GM12891 (cell line): ENCODE measurements around the gene IQCF5.
"Not testable (repeated sequence)": the region's sequence is repeated elsewhere in the genome, so short reads cannot be mapped to it uniquely, and the experiment has no call there.

Experiments used
- DNase-seq: peaks from one replicate; pipeline ENCODE4 v3.0.0; 2011; ENCODE audit warnings: low spot score; ENCODE audit not compliant: insufficient read length
- FAIRE-seq: peaks from 2 replicates; lab custom pipeline; 2011; peaks lifted over from hg19 to GRCh38; lab: Jason Lieb, UNC
- PAX5 ChIP-seq: IDR thresholded peaks from 2 replicates; pipeline ENCODE4 v1.6.1; 2011; ENCODE audit warnings: low read length, moderate library complexity, mild to moderate bottlenecking; ENCODE audit not compliant: insufficient read depth, severe bottlenecking
- POLR2A ChIP-seq: IDR thresholded peaks from 2 replicates; pipeline ENCODE4 v1.6.1; 2011; ENCODE audit warnings: low read depth, low read length, control low read depth
- POLR2AphosphoS5 ChIP-seq: IDR thresholded peaks from 2 replicates; pipeline ENCODE4 v1.6.1; 2011; ENCODE audit warnings: low read depth, low read length, control low read depth
- POU2F2 ChIP-seq: IDR thresholded peaks from 2 replicates; pipeline ENCODE4 v1.6.1; 2011; ENCODE audit warnings: low read depth, mild to moderate bottlenecking, control low read depth, low read length, moderate library complexity
- SPI1 ChIP-seq: IDR thresholded peaks from 2 replicates; pipeline ENCODE4 v1.6.1; 2011; ENCODE audit warnings: low read depth, low read length, control low read depth
- TAF1 ChIP-seq: IDR thresholded peaks from 2 replicates; pipeline ENCODE4 v1.6.1; 2011; ENCODE audit warnings: low read depth, low read length, control low read depth

The IQCF5 gene

DNA sequence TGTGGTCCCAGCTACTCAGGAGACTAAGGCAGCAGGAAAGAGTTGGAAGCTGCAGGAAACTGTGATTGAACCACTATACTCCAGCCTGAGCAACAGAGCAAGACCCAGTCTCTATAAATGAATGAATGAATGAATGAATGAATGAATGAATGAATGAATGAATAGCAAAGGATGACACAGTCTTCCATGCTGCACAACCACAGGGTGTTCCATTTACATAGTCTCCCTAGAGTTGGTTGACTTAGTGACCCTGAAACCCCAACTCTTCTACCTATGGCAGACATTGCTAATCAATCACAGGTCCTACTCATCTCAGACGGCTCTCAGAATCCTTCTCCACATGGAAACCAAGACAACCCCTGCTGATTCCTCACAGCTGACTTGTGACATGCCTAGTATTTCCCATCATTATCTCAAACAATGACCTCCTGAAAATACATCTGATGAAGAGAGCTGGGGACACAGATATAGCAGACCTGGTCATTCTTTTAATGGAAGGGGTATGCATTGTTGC is 2.1 kb downstream of the IQCF5 start:
- no peak for TF ChIP-seq PAX5
- TF ChIP-seq TAF1 = no peak
- TF ChIP-seq POU2F2 = no peak
- no peak for TF ChIP-seq SPI1
- no peak for TF ChIP-seq POLR2A
- TF ChIP-seq POLR2AphosphoS5 = no peak
- DNase-seq (no peak), FAIRE-seq (no peak)

DNA sequence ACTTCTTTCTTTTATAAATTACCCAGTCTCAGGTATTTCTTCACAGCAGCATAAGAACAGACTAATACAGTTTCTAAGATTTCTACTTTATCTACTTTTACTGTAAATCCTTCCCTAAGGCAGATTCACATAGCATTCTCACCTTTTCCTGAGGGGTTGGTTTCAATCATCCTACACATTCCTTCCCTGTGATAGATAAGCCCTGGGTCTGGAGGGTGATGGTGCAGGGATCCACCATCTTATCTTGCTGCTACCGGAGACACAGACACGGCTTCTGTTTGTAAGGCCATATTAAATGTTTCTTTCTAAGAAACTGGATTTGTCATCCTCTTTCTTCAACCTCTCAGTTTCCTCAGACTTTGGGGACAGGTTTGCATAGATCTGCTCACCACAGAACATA is 6.1 kb downstream of the IQCF5 start:
- FAIRE-seq = no peak
- no peak for DNase-seq
- TF ChIP-seq POLR2A (no peak), SPI1 (no peak)

DNA sequence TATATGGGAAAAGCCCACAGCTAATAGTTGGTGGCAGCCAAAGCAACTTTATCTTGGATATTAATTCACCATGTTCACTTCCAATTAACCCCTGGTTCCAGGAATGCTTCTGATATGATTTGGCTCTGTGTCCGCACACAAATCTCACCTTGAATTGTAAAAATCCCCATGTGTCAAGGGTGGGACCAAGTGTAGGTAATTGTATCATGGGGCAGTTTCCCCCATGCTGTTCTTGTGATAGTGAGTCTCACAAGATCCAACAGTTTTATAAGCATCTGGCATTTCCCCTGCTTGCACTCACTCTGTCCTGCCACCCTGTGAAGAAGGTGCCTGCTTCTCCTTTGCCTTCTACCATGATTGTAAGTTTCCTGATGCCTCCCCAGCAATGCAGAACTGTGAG is 6.5 kb downstream of the IQCF5 start:
- not testable (repeated sequence) for FAIRE-seq, DNase-seq

DNA sequence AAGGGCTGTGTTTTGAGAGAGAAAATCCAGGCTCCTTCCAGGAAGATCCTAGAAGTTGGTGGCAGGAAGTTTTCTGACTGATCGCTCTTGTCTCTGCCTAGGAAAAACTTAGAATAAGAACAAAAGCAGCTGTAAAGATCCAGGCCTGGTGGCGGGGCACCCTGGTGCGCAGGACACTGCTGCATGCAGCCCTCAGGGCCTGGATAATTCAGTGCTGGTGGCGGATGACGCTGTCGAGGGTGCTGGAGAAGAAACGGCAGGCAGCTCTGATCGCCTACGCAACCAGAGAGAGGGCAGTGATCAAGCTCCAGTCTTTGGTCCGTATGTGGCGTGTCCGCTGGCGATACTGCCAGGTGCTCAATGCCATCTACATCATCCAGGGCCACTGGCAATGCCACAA is 12.5 kb downstream of the IQCF5 start:
- DNase-seq (no peak), FAIRE-seq (no peak)
- TF ChIP-seq PAX5 = no peak
- no peak for TF ChIP-seq POU2F2

DNA sequence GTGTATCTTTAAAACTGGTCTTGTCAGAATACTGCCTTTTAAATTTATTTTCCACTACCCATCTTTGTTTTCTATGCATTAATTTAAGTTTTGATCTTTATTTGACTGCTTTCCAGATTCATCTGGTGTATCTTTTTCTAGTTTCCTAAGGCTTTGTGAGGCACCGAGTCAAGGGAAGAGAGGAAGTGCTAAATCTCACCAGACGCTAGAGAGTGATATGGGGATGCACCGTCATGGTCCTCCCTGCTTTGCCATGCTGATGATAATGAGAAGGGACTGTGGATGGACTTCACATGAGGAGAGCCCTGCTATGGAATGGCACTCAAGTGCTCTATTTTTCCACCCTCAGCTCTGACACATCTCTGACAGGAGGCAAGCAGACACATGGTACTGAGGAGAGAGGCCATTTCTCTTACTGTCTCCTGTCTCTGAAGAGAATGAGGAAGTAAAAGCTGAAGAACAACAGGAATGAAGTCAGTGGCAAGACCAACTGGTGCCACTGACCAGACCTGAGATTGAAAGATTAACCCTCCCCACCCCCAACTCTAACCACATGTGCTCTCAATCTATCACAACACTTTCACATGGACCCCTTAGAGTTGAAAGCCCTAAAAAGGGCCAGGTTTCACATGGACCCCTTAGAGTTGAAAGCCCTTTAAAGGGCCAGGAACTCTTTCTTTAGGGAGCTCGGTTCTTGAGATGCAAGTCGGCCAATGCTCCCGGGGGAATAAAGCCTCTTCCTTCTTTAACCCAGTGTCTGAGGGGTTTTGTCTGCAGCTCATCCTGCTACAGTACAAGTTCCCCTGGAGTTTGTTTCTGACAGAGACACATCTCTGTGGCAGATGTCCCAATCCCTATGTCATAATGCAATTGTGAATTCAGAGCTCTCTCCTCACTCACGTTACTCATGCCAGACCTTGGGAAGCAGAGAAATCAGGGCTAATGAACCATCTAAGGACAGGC is 14.4 kb downstream of the IQCF5 start, which contains the start of gene IQCF2:
Gene IQCF2, plus strand, starts transcription at position 913 of the 963 bp plus-strand sequence. CDS start 52 bp downstream, outside the sequence.
- FAIRE-seq (peak; percentile 56), DNase-seq (no peak)
- TF ChIP-seq TAF1 (no peak), POU2F2 (no peak), PAX5 (no peak)

DNA sequence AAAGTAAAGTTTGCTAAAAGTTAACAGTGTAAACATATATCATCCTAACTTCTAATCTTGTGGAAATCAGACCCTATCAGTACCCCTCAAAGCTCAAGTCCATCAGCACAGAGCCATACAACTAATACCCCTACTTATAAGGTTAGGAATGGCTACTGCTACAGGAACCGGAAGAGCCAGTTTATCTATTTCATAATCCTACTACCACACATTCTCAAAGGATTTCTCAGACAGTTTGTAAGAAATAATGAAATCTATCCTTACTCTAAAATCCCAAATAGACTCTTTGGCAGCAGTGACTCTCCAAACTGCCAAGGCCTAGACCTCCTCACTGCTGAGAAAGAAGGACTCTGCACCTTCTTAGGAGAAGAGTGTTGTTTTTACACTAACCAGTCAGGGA is 20.0 kb downstream of the IQCF5 start:
- not testable (repeated sequence) for DNase-seq, FAIRE-seq

DNA sequence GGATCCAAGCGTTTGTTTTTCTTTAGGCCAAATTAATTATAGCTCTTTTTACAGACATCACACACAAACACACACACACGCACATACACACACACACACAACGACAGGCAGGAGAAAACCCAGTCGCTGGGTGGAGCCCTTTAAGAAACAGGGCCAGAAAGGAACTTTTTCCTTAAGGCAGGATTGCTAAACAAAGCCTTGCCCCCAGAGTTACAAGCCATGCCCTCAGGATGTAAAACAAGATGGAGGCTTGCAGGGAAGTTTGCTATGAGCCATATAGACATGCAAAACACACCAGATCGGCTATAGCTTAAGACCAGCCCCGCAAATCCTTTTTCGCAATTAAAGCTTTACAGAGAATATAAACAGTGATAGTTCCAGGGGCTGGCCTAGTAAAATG is 30.3 kb downstream of the IQCF5 start:
- no peak for FAIRE-seq
- no peak for TF ChIP-seq TAF1
- TF ChIP-seq POLR2AphosphoS5 = no peak
- TF ChIP-seq POLR2A = no peak
- no peak for TF ChIP-seq PAX5
- no peak for TF ChIP-seq SPI1
- no peak for TF ChIP-seq POU2F2
- DNase-seq = no peak

DNA sequence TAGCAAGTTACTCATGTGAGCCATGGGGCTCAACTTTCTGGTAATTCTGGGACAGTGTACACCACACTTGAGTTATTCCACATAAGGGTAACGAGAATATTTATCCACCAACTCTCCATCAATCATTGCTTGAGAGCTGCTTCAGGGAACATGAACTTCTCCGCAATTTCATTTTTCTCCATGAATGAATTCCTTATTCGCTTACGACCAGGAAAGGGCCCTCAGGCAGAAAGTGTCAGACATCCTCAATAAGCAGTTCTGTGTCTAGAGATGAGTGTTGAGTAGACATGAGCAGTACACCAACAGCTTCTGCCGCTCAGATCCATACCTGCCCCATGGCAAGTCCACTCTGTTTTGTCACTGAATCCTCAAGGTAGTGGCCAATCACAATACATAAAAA is 38.8 kb downstream of the IQCF5 start:
- DNase-seq (no peak), FAIRE-seq (no peak)
- no peak for TF ChIP-seq PAX5
- TF ChIP-seq POU2F2 = no peak
- TF ChIP-seq POLR2A = no peak
- no peak for TF ChIP-seq POLR2AphosphoS5
- TF ChIP-seq TAF1 = no peak
- no peak for TF ChIP-seq SPI1

DNA sequence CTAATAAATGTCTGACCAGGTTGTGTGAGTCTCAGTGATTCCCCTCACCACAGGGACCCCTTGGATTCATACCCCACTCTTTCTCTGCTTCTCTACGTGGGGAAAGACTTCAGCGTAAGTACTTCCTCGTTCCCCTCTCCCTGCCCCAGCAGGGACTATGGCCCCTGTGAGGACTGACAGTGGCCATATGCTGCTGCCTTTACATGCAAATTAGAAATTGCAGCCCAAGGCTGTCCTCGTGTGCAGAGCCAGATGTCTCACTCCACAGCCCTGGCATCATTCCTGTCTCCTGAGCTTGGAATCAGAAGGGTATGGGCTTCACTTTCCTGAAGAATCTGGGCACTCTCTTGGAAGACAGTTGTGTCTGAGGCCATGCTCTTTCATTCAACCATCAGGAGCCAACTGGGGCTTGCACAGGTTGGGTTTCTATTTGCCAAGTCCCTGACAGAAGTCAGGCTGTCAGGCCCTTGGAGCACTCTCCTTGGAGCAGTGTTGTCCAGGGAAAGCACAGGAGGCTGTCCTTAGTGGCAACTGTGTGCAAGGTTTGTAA is 44.5 kb downstream of the IQCF5 start:
- FAIRE-seq (no peak), DNase-seq (no peak)

DNA sequence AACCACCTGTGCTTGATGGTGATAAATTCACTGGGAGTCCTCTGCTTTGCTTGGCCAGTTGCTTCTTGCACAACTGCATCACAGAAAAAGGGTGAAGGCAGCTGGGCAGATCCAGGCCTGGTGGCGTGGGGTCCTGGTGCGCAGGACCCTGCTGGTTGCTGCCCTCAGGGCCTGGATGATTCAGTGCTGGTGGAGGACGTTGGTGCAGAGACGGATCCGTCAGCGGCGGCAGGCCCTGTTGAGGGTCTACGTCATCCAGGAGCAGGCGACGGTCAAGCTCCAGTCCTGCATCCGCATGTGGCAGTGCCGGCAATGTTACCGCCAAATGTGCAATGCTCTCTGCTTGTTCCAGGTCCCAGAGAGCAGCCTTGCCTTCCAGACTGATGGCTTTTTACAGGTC is 45.1 kb downstream of the IQCF5 start:
- TF ChIP-seq TAF1 = no peak
- TF ChIP-seq POU2F2 = no peak
- TF ChIP-seq POLR2AphosphoS5 = no peak
- no peak for TF ChIP-seq PAX5
- DNase-seq (no peak), FAIRE-seq (no peak)

More for the DNA sequence above, 44.5 kb downstream of the IQCF5 start:
- TF ChIP-seq POLR2AphosphoS5 (no peak), PAX5 (no peak), TAF1 (no peak), POU2F2 (no peak), POLR2A (no peak), SPI1 (no peak)

DNA sequence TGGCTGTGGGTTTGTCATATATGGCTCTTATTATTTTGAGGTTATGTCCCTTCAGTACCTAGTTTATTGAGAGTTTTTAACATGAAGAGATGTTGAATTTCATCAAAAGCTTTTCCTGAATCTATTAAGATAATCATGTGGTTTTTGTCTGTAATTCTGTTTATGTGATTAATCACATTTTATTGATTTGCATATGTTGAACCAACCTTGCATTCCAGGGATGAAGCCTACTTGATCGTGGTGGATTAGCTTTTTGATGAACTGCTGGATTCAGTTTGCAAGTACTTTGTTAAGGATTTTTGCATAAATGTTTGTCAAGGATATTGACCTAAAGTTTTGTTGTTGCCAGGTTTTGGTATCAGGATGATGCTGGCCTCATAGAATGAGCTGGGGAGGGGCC is 47.1 kb downstream of the IQCF5 start:
- FAIRE-seq (no peak), DNase-seq (no peak)
- TF ChIP-seq SPI1 (no peak), POLR2A (no peak), PAX5 (no peak), POU2F2 (no peak), POLR2AphosphoS5 (no peak), TAF1 (no peak)
